HG02870 (cell line): ENCODE results near the gene UNC119.

ENCODE experiments used
- ATAC-seq: cut with Tn5 transposase; IDR thresholded peaks from one replicate; pipeline ENCODE4 v1.9.1; 2021; ENCODE audit warnings: mild to moderate bottlenecking, moderate library complexity; ENCODE audit not compliant: unreplicated experiment

The UNC119 gene

DNA sequence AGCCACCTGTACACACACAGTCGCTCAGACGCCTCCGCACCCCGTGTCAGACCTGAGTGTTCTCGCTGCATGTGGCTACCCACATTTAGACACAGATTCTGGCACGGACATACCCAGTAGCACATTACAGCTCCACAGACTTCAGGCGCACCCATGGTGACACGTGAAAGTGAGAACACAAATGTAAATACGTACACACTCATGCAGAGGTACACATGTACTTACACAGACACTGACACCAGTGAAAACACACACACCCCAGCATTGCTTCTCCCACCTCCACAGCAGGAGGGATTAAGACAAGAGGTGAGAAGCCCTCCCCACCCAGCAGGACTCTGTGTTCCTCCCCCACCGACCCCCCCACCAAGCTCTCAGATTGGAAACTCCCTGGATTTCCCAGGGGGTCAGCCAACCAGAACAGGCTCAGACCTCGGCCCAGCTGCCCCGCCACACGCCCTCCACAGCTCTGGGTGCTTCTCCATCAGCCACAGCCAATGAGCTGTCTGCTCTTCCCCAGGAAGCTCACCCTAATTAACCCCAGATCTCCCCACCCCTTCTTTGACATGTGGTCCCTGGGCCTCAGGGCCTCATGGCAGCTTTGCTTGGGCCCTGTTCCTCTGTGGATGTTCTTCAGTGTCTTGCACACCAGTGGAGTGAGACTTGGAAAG, 51.6 kb downstream of the UNC119 start:
- peak; percentile 78 for ATAC-seq

DNA sequence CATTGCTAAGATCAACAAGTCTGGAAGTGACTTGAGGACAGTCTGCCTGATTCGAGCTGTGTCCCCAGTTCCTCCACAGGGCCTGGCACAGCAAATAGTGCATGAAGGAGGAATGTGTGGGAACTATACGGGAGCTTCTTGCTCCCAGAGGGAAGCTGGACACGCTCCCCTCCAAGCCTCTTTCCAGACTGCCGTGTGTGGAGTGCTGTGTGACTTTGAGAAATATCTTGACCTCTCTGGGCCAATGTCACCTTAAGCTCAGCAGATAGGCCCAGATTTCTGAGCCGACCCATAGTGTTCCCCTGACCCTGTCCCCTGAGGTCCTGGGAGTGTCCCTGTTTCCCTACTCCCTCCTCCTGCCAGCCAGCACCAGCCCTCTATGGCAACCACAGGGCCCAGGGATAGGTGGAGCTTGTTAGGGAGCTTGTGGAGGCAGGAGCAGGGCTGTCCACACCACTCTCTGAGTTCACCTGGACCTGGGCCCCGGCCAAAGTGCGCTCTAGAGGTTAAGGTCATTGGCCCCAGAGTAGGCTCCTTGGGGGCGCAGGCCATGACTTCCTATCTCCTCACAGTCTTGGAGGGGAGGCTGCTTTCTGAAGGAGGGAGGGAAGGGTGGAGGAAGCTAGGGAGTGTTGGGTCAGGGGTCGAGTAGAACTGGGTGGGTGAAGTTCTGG, 52.6 kb downstream of the UNC119 start:
- ATAC-seq: no peak

DNA sequence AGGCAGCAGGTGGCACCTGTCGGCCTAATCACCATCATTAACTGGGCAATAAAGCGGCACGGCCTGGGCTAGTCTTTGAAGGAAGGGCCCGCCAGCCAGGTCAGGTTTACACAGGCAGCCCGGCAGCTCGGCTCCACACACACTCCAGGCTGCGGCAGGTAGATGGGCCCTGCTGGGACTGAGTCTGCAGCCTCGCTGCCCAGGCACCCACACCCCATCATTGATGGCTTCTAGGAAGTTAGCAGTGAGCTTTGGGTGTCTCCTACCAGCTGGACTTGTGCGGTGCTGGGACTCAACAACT, 53.1 kb downstream of the UNC119 start:
- ATAC-seq: no peak

DNA sequence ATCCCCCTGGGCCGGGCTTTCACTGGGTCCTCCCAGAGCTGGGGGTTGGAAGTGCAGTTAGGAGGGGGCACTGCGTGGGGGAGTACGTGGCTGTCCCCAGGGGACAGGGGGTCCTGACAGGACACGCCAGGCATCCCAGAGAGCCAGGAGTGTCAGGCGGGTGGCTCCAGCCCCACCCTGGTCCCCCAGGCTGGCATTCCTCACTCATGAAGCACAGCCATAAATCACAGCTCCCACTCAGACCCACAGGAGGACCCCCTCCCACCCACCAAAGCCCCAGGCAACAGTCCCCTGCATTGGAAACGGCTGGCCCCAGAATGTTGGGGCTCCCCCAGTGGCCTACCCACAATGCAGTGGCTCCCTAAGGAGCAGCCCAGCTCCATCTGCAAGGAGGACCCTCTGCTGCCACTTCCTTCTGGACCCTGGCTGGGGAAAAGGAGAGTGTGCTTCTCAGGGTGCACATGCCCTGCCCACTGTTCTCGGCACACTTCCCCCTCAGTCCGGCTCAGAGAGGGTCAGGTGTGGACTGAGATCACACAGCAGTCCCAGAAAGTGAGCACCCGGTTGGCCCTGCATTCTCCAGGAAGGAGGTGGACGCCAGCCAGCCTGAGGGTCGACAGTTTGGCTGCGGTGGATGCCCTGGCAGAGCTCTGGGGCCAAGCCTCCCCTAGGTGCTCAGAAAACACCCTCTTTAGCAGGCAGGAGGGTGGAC, 53.6 kb downstream of the UNC119 start:
- ATAC-seq: no peak

DNA sequence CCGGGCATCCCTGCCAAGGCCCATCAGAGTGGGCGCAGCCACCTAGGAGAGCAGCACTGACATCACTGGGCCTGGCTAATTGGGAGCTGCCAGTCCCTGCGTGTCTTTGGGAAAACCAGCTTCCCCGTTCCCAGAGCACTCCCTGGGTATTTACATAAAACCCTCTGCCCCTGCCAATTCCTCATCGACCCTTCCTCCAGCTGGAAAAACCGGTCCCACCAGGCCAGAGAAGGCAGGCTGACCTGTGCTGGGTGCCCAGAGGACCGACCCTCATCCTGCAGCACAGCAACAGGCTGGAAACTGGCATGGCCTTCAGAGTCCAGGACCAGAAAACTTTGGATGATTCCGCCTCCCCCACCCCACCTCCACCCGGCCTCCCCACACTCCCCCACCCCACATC, 54.5 kb downstream of the UNC119 start:
- no peak for ATAC-seq
